ENCODE results near the gene UCHL5.
"Not testable (repeated sequence)": the region's sequence is repeated elsewhere in the genome, so short reads cannot be mapped to it uniquely, and the experiment has no call there.

The UCHL5 gene

DNA sequence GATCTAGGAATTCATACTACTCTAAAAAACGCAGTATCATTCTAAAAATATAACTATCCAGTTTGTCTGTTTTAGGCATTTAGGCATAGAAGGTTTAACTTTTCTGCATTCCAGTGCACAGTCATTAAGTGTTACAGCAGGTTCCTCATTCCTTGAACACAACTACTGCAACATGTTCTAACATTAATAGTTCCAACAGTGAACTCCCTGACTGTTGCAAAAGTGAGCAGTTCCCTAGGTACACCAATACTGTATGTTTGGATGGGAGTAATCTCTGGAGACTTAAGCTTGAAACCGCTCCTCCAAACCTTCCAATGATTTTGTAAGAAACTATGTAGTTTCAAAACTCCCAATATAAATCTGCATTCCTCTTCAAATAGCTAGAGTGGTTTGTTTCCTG lies 46.2 kb downstream of the UCHL5 start:
- no peak for DNase-seq (ENCODE audit: low read depth in 2 of 2, low spot score in 1 of 2)

- no peak for DNase-seq (ENCODE audit: low read depth in 2 of 2, low spot score in 1 of 2)
These were observed 47.8 kb downstream of the UCHL5 start for GRCh38 chr1:193011406-193011805.

GRCh38 chr1:193009501-193009900 lies 49.7 kb downstream of the UCHL5 start:
- no peak for DNase-seq (ENCODE audit: low read depth in 2 of 2, low spot score in 1 of 2)

DNA sequence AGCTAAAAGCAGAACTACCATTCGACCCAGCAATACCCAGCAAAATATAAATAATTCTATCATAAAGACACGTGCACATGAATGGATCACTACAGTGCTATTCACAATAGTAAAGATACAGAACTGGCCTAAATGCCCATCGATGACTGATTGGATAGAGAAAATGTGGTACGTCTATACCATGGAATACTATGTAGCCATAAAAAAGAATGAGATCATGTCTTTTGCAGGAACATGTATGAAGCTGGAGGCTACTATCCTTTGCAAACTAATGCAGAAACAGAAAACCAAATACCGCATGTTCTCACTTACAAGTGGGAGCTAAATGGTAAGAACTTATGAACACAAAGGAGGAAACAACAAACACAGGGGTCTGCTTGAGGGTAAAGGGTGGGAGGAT lies 53.4 kb downstream of the UCHL5 start:
- no peak for DNase-seq (ENCODE audit: low read depth in 2 of 2, low spot score in 1 of 2)

GRCh38 chr1:192998536-192998935 lies 60.6 kb downstream of the UCHL5 start:
- DNase-seq (ENCODE audit: low read depth in 2 of 2, low spot score in 1 of 2): no peak

DNA sequence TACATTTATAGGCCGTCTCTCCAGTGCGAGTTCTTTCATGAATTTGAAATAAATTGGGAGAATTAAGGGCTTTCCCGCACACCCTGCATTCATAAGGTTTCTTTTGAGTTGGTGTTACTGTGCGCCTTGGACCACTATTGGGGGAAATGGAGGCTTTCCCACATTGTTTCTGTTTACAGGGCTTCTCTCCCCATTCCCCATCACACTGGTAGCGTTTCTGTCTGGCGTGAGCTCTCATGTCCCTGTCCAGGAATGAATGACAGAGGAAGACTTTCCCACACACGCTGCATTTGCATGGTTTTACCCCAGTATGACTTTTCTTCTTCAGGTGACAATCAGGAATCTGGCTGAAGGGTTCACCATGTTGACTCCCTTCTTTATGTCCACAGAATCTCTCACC lies 65.0 kb downstream of the UCHL5 start:
- no peak for DNase-seq (ENCODE audit: low read depth in 2 of 2, low spot score in 1 of 2)

DNA sequence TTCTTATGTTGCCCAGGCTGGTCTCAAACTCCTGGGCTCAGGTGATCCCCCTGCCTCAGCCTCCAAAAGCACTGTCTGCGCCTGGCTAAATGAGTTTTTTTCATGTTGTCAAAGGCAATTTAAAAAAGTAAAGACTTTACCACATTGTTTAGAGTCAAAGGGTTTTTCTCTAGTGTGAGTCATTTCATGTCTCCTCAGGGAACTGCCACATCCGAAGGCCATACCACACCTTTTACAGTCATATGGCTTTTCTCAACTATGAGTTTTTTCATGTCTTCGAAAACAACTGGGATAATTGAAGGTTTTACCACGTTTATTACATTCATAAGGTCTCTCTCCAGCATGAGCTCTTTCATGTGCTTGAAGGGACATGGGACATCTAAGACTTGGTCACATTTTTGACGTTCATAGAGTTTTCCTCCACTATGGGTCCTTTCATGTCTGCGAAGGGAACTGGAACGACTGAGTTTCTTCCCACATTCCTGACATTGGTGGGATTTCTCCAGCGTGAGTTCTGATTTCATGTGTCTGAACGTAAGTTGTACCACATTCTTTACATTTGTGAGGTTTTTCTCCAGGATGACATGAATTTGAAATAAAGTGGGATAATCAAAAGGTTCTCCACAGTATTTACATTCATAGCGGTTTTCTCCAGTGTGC lies 65.6 kb downstream of the UCHL5 start:
- DNase-seq (ENCODE audit: low read depth in 2 of 2, low spot score in 1 of 2): no peak

DNA sequence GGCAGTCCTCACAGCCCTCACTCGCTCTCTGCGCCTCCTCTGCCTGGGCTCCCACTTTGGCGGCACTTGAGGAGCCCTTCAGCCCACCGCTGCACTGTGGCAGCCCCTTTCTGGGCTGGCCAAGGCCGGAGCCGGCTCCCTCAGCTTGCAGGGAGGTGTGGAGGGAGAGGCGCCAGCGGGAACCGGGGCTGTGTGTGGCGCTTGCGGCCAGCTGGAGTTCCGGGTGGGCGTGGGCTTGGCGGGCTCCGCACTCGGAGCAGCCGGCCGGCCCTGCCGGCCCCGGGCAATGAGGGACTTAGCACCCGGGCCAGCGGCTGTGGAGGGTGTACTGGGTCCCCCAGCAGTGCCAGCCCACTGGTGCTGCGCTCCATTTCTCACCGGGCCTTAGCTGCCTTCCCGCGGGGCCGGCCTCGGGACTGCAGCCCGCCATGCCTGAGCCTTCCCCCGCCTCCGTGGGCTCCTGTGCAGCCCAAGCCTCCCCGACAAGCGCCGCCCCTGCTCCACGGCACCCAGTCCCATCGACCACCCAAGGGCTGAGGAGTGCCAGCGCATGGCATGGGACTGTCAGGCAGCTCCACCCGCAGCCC lies 72.3 kb downstream of the UCHL5 start:
- DNase-seq (ENCODE audit: low read depth in 2 of 2, low spot score in 1 of 2): not testable (repeated sequence)

GRCh38 chr1:192986110-192986747 lies 72.9 kb downstream of the UCHL5 start:
- DNase-seq (ENCODE audit: low read depth in 2 of 2, low spot score in 1 of 2): no peak

DNA sequence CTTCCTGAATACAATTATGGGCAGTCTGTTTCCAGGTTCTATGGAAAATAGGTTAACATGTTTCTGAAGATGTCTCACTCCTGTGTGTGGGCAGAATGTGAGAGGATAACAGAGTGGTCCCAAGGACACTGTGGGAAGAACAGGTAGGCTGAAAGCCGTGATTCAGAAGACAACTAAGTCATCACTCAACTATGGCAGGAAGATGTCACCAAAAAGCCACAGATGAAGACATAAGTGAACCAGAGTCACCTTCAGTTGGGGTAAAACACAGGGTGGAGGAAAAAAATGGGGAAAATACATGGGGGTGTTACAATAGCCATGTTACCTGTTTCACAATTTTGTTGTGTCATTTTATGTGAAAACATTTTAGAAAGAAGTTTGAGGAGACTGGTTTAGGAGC lies 75.1 kb downstream of the UCHL5 start:
- DNase-seq (ENCODE audit: low read depth in 2 of 2, low spot score in 1 of 2): no peak

DNA sequence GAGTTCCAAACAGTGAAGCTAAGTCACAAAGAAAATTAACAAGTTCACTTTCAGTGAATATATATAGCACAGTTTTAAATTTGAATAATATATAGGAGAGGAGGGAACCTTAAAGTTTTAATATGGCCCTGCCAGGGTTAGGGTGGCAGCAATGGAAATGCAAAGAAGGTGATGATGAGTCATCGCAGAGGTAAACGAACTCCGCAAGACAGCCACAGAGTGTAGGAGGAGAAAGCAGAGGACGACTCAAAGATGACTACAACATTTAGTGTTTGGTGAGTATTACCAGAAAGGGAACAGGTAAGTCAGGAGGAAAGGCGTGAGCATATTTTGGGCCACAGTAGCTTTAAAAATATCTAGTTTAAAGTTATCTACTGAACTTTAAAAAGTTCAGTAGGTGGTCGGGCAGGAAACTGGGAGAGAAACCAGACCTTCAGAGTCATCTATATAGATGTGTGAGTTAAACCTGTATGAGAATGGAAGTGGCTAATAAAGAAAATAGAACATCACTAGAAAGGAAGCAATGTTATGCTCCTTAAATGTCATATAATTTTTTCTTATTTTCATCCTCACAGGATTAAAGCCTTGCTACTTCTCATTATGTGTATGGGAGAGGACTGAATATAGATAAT lies 75.7 kb downstream of the UCHL5 start:
- no peak for DNase-seq (ENCODE audit: low read depth in 2 of 2, low spot score in 1 of 2)

- no peak for DNase-seq (ENCODE audit: low read depth in 2 of 2, low spot score in 1 of 2)
These were observed 78.3 kb downstream of the UCHL5 start for GRCh38 chr1:192980856-192981255.

GRCh38 chr1:192980334-192980733 lies 78.8 kb downstream of the UCHL5 start:
- not testable (repeated sequence) for DNase-seq (ENCODE audit: low read depth in 2 of 2, low spot score in 1 of 2)

GRCh38 chr1:192979542-192979941 lies 79.6 kb downstream of the UCHL5 start:
- no peak for DNase-seq (ENCODE audit: low read depth in 2 of 2, low spot score in 1 of 2)

DNA sequence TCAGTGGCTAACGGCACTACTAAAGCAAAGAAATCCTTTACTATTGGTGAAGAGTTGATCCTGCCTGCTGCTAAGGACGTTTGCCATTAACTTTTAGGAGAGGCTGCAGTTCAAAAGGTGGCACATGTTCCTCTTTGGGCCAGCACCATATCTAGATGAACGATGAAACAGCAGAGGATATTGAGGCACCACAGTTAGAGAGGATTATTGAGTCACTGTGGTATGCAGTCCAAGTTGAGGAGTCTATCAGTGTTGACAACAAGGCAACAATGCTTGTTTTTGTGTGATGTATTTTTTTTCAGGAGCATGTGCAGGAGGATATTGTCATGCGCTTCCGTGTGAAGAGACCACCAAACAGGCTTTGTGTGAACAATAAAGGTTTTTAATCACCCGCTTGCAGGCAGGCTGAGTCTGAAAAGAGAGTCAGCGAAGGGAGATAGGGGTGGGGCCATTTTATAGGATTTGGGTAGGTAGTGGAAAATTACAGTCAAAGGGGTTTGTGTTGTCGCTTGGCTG lies 80.9 kb downstream of the UCHL5 start:
- no peak for DNase-seq (ENCODE audit: low read depth in 2 of 2, low spot score in 1 of 2)

- no peak for DNase-seq (ENCODE audit: low read depth in 2 of 2, low spot score in 1 of 2)
These were observed 82.0 kb downstream of the UCHL5 start for GRCh38 chr1:192977089-192977706.

DNA sequence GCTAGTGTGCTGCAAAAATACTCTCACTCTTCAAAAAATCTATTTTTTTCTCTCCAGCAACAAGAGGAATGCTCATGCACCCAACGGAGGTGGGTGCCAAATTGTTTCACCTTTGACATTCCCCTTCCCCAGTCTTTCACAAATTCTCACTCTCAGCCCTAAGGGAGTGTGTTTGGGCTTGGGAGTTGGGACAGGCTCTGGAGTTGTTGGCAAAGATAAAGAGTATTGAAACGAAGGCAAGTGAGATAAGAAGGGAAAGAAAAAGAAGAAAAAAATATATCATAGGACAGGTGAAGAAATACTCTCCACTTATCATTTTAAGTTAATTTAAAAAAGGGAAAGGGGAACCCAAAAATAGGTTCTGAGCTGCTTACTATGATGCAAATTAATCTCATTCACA lies 82.6 kb downstream of the UCHL5 start:
- DNase-seq (ENCODE audit: low read depth in 2 of 2, low spot score in 1 of 2): no peak

DNA sequence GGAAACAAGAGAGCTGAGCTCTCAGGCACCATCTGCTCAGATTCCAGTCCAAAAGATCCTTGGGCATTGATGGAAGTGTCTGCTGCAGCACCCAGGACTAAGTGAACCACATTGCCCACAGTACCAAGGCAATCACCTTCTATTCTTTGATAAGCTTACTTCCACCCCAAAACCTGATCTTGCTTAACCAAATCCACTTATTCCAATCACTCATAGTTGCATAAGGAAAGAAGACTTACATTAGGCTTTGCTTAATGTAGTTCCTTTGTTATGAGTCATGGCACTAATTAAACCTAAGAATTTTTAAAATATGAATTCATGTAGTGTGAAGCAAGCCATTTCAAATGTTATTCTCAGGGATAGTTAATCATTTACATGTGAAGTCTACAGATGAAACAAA lies 84.5 kb downstream of the UCHL5 start:
- no peak for DNase-seq (ENCODE audit: low read depth in 2 of 2, low spot score in 1 of 2)

DNA sequence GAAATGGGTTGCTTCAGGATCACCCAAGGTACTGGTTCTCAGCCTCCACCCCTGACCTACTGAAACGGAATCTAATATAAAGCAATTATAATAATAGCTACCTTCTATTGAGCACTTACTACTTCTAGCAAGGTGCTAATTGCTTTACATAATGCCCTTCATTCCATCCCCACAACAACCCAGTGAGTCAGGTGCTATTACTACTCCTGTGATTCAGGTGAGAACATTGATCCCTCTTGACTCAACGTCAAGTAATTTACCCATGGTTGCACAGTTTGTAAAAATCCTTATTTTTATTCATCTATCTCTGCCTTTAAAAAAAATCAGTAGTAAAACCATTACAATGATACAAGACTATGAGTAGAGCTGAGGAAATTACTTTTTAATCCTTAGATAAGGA lies 85.2 kb downstream of the UCHL5 start:
- no peak for DNase-seq (ENCODE audit: low read depth in 2 of 2, low spot score in 1 of 2)

GRCh38 chr1:192973202-192973601 lies 86.0 kb downstream of the UCHL5 start:
- DNase-seq (ENCODE audit: low read depth in 2 of 2, low spot score in 1 of 2): no peak

DNA sequence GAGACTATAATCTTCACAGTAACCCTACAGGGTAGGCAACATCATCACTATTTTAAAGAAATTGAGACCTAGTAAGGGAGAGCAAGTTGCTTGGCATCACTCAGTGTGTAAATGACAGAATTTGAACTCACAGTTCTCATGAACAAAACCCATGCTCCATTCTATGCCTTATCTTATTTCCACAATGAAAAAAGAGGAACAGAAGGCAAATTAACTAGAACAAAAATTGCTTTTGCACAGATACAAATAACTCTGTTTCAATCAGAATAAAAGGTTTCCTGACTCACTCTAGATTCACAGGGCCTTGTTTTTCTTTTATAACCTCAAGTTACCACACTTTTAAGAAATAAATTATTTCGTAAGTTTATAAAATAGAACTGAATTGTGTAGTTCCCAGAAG lies 90.1 kb downstream of the UCHL5 start:
- no peak for DNase-seq (ENCODE audit: low read depth in 2 of 2, low spot score in 1 of 2)

DNA sequence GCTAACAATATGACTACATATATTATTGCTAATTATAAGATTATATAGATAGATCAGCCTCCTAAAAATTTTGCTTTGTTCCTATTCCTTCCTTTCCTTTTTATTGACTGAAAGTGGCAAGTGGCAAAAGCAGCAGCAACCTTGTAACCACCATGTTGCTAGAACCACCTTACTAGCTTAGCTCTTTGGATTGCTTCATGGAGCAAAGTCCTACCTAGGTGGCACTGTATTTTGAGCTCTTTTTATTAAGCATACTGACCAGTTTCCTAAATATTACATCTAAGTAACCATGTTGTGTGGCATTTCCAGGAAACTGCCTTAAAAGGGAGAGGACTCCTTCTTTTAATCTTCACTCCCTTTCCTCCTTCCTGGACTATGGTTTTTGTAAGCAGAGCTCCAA lies 90.8 kb downstream of the UCHL5 start:
- DNase-seq (ENCODE audit: low read depth in 2 of 2, low spot score in 1 of 2): no peak

Measured in stimulated activated CD8-positive, alpha-beta memory T cell treated with anti-CD3 and anti-CD28 coated beads, Interleukin-4, amount 100 ng/mL, for 1 hour (primary cell).